Measurements from ENCODE around the gene TCIRG1.
"Not testable (repeated sequence)": the region's sequence is repeated elsewhere in the genome, so short reads cannot be mapped to it uniquely, and the experiment has no call there.

GRCh38 chr11:67994387-67994786 lies 44.4 kb upstream of the TCIRG1 start:
- not testable (repeated sequence) for TF ChIP-seq CTCF, EP300, KDM5A, SMC3, JUN (IDR thresholded peaks at IDR 0.05)

Measured in A549 (cell line).